ENCODE results near the gene FIP1L1.

The FIP1L1 gene

GRCh38 chr4:53507671-53508286 is 130.3 kb downstream of the FIP1L1 start:
- DNase-seq = no peak

- DNase-seq = no peak
Observed at GRCh38 chr4:53508446-53508845, 131.0 kb downstream of the FIP1L1 start.

- no peak for DNase-seq
Observed at GRCh38 chr4:53510321-53510720, 132.9 kb downstream of the FIP1L1 start.

All from NK-92 treated with Interleukin-12 subunit alpha and Interleukin-12 subunit beta, amount 100 ng/mL, for 24 hours (cell line).